Activated naive CD8-positive, alpha-beta T cell treated with anti-CD3 and anti-CD28 coated beads, Interleukin-2, amount 10 ng/mL, durations not matched to agents 7 days and 5 days (primary cell): ENCODE data around the gene VILL. TPM values are rescaled to one million over a fixed set of nuclear protein-coding genes. Genes with fewer than 3 reads are reported as not detected.

Experiments used
- ATAC-seq: fragments of 150-1000 bp; cut with Tn5 transposase; one replicate; pipeline ENCODE4 v1.10.0; 2021; ENCODE audit warnings: low read depth, moderate library complexity
- POLR2A ChIA-PET: fragments of 350-600 bp; sonication (Branson Sonifier 250); formaldehyde crosslinking; loops from one replicate; lab custom pipeline; 2021; ENCODE audit warnings: antibody characterized with exemption; lab: Charles Lee
- DNase-seq: peaks from one replicate; pipeline ENCODE4 v3.0.0; 2021
- H3K27ac Mint-ChIP-seq: one replicate; pipeline ENCODE4 v1.8.0; 2022; ENCODE audit warnings: mild to moderate bottlenecking, mixed read lengths
- H3K27me3 Mint-ChIP-seq: one replicate; pipeline ENCODE4 v1.8.0; 2022; ENCODE audit warnings: mild to moderate bottlenecking, moderate library complexity, mixed read lengths
- H3K36me3 Mint-ChIP-seq: one replicate; pipeline ENCODE4 v1.8.0; 2021; ENCODE audit warnings: mild to moderate bottlenecking, mixed read lengths
- H3K4me1 Mint-ChIP-seq: one replicate; pipeline ENCODE4 v1.8.0; 2021; ENCODE audit warnings: mixed read lengths
- H3K4me3 Mint-ChIP-seq: one replicate; pipeline ENCODE4 v1.8.0; 2022; ENCODE audit warnings: mild to moderate bottlenecking, moderate library complexity, mixed read lengths
- H3K9me3 Mint-ChIP-seq: one replicate; pipeline ENCODE4 v1.8.0; 2021; ENCODE audit warnings: mixed read lengths
- total RNA-seq, 2 experiments: library from RNA; stranded (reverse); gene quantifications; one replicate each; pipeline ENCODE4 v1.2.3, GENCODE V29; 2021

The VILL gene
- total RNA-seq, 2 experiments from 2014 or later, result 25.2 to 25.3 TPM

- peaks cover 20% of the 10 kb centered on the region for H3K4me1 Mint-ChIP-seq
- peaks cover 1% of the 10 kb centered on the region for H3K9me3 Mint-ChIP-seq
Observed at GRCh38 chr3:37954881-37955280, 35.7 kb upstream of the VILL start.

GRCh38 chr3:37955918-37956707, 34.5 kb upstream of the VILL start:
- ATAC-seq (no peak), DNase-seq (no peak)
- Mint-ChIP-seq H3K9me3 (peaks cover 1% of the 10 kb centered on the region), H3K4me3 (no peak overlapping the region), H3K36me3 (no peaks in the 10 kb centered on the region), H3K27me3 (no peaks in the 10 kb centered on the region), H3K4me1 (peaks cover 20% of the 10 kb centered on the region), H3K27ac (peak overlapping the region; percentile 36)
- POLR2A ChIA-PET, result interaction anchor here (1.0 kb wide), 1 partner anchor 41 kb away, joined by 3 read pairs; no protein-coding TSS in a partner anchor

More at GRCh38 chr3:37954881-37955280, 35.7 kb upstream of the VILL start:
- Mint-ChIP-seq H3K36me3 (no peaks in the 10 kb centered on the region), H3K27me3 (no peaks in the 10 kb centered on the region), H3K27ac (no peak overlapping the region), H3K4me3 (no peak overlapping the region)
- DNase-seq (no peak), ATAC-seq (no peak)
- POLR2A ChIA-PET, result interaction anchor here (1.0 kb wide), 1 partner anchor 42 kb away, joined by 3 read pairs; no protein-coding TSS in a partner anchor

- H3K36me3 Mint-ChIP-seq, result no peaks in the 10 kb centered on the region
- ATAC-seq (peak; percentile 58), DNase-seq (no peak)
- POLR2A ChIA-PET, result interaction anchor here (0.7 kb wide), 1 partner anchor 181 kb away, joined by 3 read pairs; no protein-coding TSS in a partner anchor
- no peaks in the 10 kb centered on the region for H3K27me3 Mint-ChIP-seq
- peak overlapping the region; percentile 93 for H3K27ac Mint-ChIP-seq
- peaks cover 1% of the 10 kb centered on the region for H3K9me3 Mint-ChIP-seq
- H3K4me1 Mint-ChIP-seq, result peaks cover 20% of the 10 kb centered on the region
- H3K4me3 Mint-ChIP-seq, result peak overlapping the region; percentile 62
Observed at GRCh38 chr3:37956723-37957538, 33.7 kb upstream of the VILL start.

- DNase-seq (no peak), ATAC-seq (peak; percentile 26)
- Mint-ChIP-seq H3K4me1 (peaks cover 18% of the 10 kb centered on the region), H3K27ac (peak overlapping the region; percentile 93), H3K4me3 (peak overlapping the region; percentile 62), H3K9me3 (peaks cover under 1% of the 10 kb centered on the region), H3K27me3 (no peaks in the 10 kb centered on the region), H3K36me3 (no peaks in the 10 kb centered on the region)
- POLR2A ChIA-PET, result no interaction called here
Observed at GRCh38 chr3:37957539-37957936, 33.0 kb upstream of the VILL start.

DNA sequence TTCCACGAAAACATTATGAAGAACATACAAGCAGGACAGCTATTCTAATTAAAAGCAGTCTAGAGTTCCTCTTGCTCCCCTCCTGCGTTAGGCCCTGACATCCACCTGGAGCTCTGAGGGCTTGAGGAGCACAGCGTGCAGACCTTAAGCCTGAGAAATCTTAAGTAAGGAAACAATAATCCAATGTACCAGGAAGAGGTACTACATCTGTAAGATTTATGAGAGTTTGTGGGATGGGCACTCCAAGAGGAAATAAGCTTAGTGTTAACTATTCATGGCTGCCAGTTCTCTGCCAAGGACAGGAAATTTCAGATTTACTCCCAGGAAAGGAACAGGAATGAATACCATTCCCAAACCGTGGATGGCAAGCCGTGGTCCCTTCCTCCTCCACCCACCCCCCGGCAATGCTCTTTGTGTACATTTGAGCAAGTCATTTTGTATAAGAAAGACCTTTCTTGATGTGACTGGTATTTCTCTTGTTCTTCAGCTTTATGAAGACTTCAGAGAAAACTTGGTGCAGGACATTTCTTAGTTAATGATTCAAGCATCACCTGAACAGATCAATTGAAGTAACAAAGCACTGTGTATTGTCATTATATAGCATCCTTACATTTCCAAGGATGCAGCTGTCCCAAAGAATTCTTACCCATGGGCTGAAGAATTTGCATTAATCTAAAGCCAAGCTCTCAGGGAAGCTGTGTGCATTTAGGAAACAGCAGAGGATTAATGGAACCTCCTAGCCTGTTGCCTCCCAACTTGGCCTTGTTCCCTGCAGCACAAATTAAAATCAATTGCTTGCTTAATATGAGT, 28.8 kb upstream of the VILL start:
- no peak for DNase-seq
- Mint-ChIP-seq H3K4me1 (peaks cover 8% of the 10 kb centered on the region), H3K4me3 (no peak overlapping the region), H3K27me3 (peaks cover 2% of the 10 kb centered on the region), H3K27ac (no peak overlapping the region), H3K36me3 (no peaks in the 10 kb centered on the region), H3K9me3 (no peaks in the 10 kb centered on the region)
- ATAC-seq, result no peak
- POLR2A ChIA-PET, result no interaction called here

DNA sequence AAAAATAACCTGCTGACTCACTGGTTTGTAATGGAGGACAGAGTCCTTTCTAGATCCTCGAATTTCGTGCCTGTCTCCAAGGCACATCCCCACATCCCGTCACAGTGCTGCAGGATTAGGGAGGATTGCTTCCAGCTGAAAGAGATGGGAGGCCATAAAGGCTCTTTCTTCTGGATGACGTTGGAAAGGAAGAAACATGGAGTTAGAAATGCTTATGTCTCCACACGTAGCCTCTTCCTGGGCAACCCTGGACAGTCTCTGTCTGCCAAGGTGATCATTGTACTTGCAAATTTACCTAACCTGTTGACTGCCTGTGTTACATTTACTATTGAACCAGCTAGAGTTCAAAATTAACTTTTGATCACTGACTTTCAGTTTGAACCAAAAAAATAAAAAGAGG, 27.6 kb upstream of the VILL start:
- Mint-ChIP-seq H3K27me3 (peaks cover 2% of the 10 kb centered on the region), H3K9me3 (no peaks in the 10 kb centered on the region), H3K27ac (no peak overlapping the region)

DNA sequence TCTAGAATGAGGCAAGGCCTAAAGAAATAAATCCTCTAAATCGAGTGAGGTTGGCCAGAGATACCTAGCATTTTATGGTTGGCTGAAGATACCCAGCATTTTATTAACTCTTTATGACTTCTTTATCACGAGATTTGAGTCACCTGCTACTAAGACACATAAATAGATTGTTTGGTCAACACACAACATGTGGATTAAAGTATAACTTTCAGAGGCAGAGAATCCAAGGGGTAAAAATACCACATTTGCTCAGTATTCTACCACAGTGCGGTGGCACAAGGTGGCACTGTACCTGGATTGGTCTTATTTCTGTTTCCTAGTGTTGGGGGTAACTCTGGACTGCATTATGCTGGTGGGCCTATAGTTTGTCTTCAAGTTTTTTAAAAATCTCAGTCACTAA, 27.0 kb upstream of the VILL start:
- ATAC-seq (no peak), DNase-seq (no peak)
- Mint-ChIP-seq H3K4me3 (no peak overlapping the region), H3K9me3 (no peaks in the 10 kb centered on the region), H3K36me3 (no peaks in the 10 kb centered on the region), H3K27ac (no peak overlapping the region), H3K27me3 (peaks cover 2% of the 10 kb centered on the region), H3K4me1 (no peaks in the 10 kb centered on the region)
- POLR2A ChIA-PET, result no interaction called here

More for the DNA sequence above, 27.6 kb upstream of the VILL start:
- no peak overlapping the region for H3K4me3 Mint-ChIP-seq
- ATAC-seq, result no peak
- POLR2A ChIA-PET, result no interaction called here
- no peak for DNase-seq
- H3K36me3 Mint-ChIP-seq, result no peaks in the 10 kb centered on the region
- H3K4me1 Mint-ChIP-seq, result no peaks in the 10 kb centered on the region

- Mint-ChIP-seq H3K4me3 (no peak overlapping the region), H3K27me3 (peaks cover 2% of the 10 kb centered on the region), H3K36me3 (no peaks in the 10 kb centered on the region), H3K9me3 (no peaks in the 10 kb centered on the region), H3K4me1 (no peaks in the 10 kb centered on the region), H3K27ac (no peak overlapping the region)
- ATAC-seq, result no peak
- DNase-seq, result no peak
- POLR2A ChIA-PET, result no interaction called here
Observed at GRCh38 chr3:37964146-37964545, 26.4 kb upstream of the VILL start.

GRCh38 chr3:37964716-37965115, 25.9 kb upstream of the VILL start:
- H3K27ac Mint-ChIP-seq, result no peak overlapping the region
- no peaks in the 10 kb centered on the region for H3K9me3 Mint-ChIP-seq
- H3K27me3 Mint-ChIP-seq, result peaks cover 2% of the 10 kb centered on the region
- no peak overlapping the region for H3K4me3 Mint-ChIP-seq
- no peaks in the 10 kb centered on the region for H3K36me3 Mint-ChIP-seq
- POLR2A ChIA-PET, result no interaction called here
- DNase-seq (no peak), ATAC-seq (no peak)
- H3K4me1 Mint-ChIP-seq, result no peaks in the 10 kb centered on the region

DNA sequence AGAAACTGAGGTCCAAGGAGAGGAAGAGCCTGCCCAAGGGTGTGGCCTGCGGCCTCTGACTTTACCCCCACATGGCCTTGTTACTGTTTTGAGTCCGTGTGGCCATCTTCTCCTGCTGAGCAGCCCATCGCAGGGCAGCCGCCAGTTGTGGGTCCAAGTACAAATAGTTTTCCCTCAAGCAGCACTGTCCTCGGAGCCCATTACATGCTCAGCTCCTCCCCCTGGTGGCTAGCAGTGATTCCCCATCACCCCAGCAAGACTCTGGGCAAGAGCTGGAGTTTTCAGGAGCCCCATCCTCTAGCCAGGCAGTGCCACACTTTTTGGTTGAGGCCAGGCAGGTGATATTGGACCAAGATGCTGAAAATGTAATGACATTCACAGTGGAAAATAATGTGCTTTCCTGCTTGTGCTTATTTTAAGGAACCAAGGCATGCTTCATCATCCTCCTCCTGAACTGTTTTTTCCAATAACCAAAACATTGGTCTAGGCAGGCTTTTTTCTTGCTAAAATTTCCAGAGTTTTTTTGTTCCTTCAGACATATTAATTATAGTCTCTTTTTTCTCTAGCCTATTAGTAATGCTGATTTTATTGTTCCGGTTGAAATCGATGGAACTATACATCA, 23.2 kb upstream of the VILL start:
- Mint-ChIP-seq H3K4me3 (no peak overlapping the region), H3K4me1 (no peaks in the 10 kb centered on the region), H3K9me3 (no peaks in the 10 kb centered on the region), H3K27me3 (peaks cover 2% of the 10 kb centered on the region), H3K27ac (no peak overlapping the region), H3K36me3 (no peaks in the 10 kb centered on the region)
- POLR2A ChIA-PET, result interaction anchor here (0.6 to 1.1 kb wide), 2 partner anchors 112 to 378 kb away, joined by 3 read pairs; no protein-coding TSS in a partner anchor
- DNase-seq, result peak; percentile 67
- ATAC-seq, result peak; percentile 91

DNA sequence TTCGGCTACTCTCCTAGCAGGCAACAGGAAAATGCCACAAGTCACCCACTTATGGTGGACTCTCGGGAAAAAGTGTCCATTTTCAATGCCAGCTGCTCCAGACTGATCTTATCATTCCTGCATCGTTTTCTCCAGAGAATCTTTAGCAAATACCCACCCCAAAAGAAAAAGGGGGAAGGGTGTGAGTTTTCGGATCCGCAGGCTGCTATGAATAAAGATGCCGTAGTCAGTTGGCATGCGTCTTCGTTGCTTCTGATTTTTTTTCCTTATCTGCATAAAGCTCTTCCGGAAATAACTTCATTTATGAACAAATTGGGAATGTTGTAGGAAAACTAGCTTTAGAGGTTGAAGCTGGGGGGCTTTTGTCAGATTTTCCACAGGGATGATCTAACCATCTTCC, 22.4 kb upstream of the VILL start:
- no peak overlapping the region for H3K27ac Mint-ChIP-seq
- H3K4me1 Mint-ChIP-seq, result no peaks in the 10 kb centered on the region
- DNase-seq (no peak), ATAC-seq (no peak)
- no peaks in the 10 kb centered on the region for H3K36me3 Mint-ChIP-seq
- H3K27me3 Mint-ChIP-seq, result peaks cover 2% of the 10 kb centered on the region
- POLR2A ChIA-PET, result no interaction called here
- no peak overlapping the region for H3K4me3 Mint-ChIP-seq
- H3K9me3 Mint-ChIP-seq, result no peaks in the 10 kb centered on the region

DNA sequence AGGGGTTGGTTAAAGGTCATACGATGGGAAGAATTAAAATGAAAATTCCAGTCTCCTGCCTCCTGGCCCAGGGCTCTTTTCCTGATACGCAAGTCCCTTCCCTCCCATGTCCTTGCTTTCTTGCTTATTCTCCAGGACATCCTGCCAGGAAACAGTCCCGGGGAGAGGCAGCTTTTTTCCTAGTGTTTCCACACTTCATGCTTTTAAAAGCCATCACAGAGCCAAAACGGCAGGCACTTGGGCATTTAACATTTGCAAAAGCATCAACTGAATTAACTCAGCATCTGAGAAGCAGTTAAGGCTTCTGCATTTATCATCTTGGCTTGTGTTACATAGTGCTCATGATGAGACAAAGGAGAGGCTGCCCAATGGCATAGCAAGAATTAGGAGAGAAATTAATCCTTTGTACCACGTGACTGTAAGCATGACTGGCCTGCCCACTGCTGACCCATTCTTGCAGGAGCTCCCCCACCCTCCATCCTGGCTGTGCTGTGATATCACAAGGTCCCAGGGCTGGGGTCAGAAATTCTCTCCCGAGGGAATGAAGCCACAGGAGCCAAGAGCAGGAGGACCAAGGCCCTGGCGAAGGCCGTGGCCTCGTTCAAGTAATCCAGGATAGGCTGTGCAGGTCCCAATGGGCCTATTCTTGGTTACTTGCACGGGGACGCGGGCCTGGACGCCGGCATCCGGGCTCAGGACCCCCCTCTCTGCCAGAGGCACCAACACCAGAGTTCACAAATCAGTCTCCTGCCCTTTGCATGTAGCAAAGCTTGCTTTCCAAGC, 21.6 kb upstream of the VILL start:
- Mint-ChIP-seq H3K36me3 (no peaks in the 10 kb centered on the region), H3K27ac (no peak overlapping the region), H3K27me3 (peaks cover 2% of the 10 kb centered on the region), H3K9me3 (no peaks in the 10 kb centered on the region), H3K4me1 (no peaks in the 10 kb centered on the region), H3K4me3 (no peak overlapping the region)
- no peak for DNase-seq
- POLR2A ChIA-PET, result interaction anchor here (0.5 kb wide), 1 partner anchor 20 kb away, joined by 3 read pairs; no protein-coding TSS in a partner anchor
- no peak for ATAC-seq
